Heart left ventricle (tissue), 16 donors: ENCODE results near the gene PTGS1. TPM values are rescaled to one million over a fixed set of nuclear protein-coding genes. Genes with fewer than 3 reads are reported as not detected.
"Not testable (repeated sequence)": the region's sequence is repeated elsewhere in the genome, so short reads cannot be mapped to it uniquely, and the experiment has no call there.

Experiments
- ATAC-seq, 4 donors: fragments of 200-7000 bp; cut with Tn5 transposase; one replicate each; pipeline ENCODE4 v1.9.1; 2020 to 2022; ENCODE audit warnings: moderate library complexity in 4 of 4, mild to moderate bottlenecking in 3 of 4, moderate number of reproducible peaks in 1 of 4
- DNase-seq, 5 donors: peaks; one replicate each; pipeline ENCODE4 v3.0.0-alpha.2; 2020
- H3K27ac ChIP-seq, 12 donors: fragments of 200-600 bp; sonication (generic) in 4 of 12; one replicate each; pipeline versions ENCODE4 v1.5.0 to v1.8.0; 2016 to 2022; ENCODE audit warnings: mild to moderate bottlenecking in 2 of 12
- H3K27me3 ChIP-seq, 9 donors: fragments of 200-600 bp; sonication (generic) in 2 of 9; one replicate each; pipeline versions ENCODE4 v1.5.1 to v1.8.0; 2016 to 2022; ENCODE audit warnings: mild to moderate bottlenecking in 3 of 9
- H3K36me3 ChIP-seq, 9 donors: fragments of 200-600 bp; sonication (generic) in 2 of 9; one replicate each; pipeline versions ENCODE4 v1.5.0 to v1.8.0; 2018 to 2022; ENCODE audit warnings: mild to moderate bottlenecking in 2 of 9
- H3K4me1 ChIP-seq, 12 donors: fragments of 200-600 bp; sonication (generic) in 4 of 12; one replicate each; pipeline versions ENCODE4 v1.5.0 to v1.8.0; 2016 to 2022; ENCODE audit warnings: mild to moderate bottlenecking in 3 of 12
- H3K4me3 ChIP-seq, 12 donors: fragments of 200-600 bp; sonication (generic) in 4 of 12; one replicate each; pipeline versions ENCODE4 v1.5.0 to v1.8.0; 2017 to 2022; ENCODE audit warnings: mild to moderate bottlenecking in 9 of 12, moderate library complexity in 4 of 12
- H3K9me3 ChIP-seq, 12 donors: fragments of 200-600 bp; sonication (generic) in 4 of 12; one replicate each; pipeline versions ENCODE4 v1.5.0 to v1.8.0; 2016 to 2022; ENCODE audit warnings: mild to moderate bottlenecking in 1 of 12
- POLR2A ChIP-seq, 2 donors: fragments of 450-650 bp; IDR thresholded peaks; one replicate each; pipeline ENCODE4 v1.6.1; 2017; ENCODE audit warnings: antibody characterized with exemption in 2 of 2, mild to moderate bottlenecking in 2 of 2, moderate library complexity in 2 of 2
- WGBS, 4 donors: extraction: QIAGEN DNeasy Blood & Tissue Kit in 2 of 4; methylation state at CpG; one replicate each; pipeline versions ENCODE4 v1.1.5 to v1.1.7; 2013 to 2018; 5-methylcytosine and 5-hydroxymethylcytosine counted together
- intact Hi-C, 10 donors: fragments of 100-400 bp; cut with DNase I; formaldehyde crosslinking; loops; one replicate each; pipeline versions ENCODE4 v1.11.1 to v1.14.2; 2022
- polyA plus RNA-seq, 2 donors: library from polyadenylated mRNA; stranded (reverse); fragments of 200-250 nt; gene quantifications; one replicate each; pipeline ENCODE4 v1.2.3, GENCODE V29; 2013
- total RNA-seq, 9 donors: library from RNA; depleted of rRNA in 2 of 9; stranded (reverse); fragments of >200 nt in 2 of 9; fragmentation: NEBNext Ultra II Directional in 3 of 9; extraction: Animal tissue kit (Norgen Biotek cat#: 25700) in 3 of 9; gene quantifications; one replicate each; pipeline versions ENCODE4 v1.1.0 to v1.2.4, GENCODE V29; 2016 to 2023
- TF ChIP-seq, protein P1 (sequence below), 12 donors: fragments of 200-600 bp; sonication (generic) in 4 of 12; IDR thresholded peaks; one replicate each; pipeline versions ENCODE4 v1.5.0 to v1.8.0; 2018 to 2022; ENCODE audit warnings: antibody characterized with exemption in 12 of 12, mild to moderate bottlenecking in 5 of 12
- donor health status: ischemic (EF 13 %, LVEDD 7.1; RV severe dilation, severe dysfunction).
- donor health status: healthy with polysubstance abuse.
- donor health status: DM: no; HTN: yes; CAD: no.
- donor health status: DM: no; HTN: no; CAD: no.
- donor health status: ischemic (EF 25% LVEDD 6.9; RV normal size, moderate dysfunction).
- donor health status: ischemic (EF 25% LVEDD 5.7; RV mildly dilated, moderate dysfunction).
- donor health status: healthy.
- donor health status: DM: yes; HTN: yes; CAD: no.
- donor health status: ischemic (EF 35%, LVEDD 5.7; RV mildly dilated, moderate dysfunction).
- donor health status: nonischemic (EF 11% LVEDD 7.7; RV severe dilation, severe dysfunction).
- donor health status: DM: yes; HTN: yes; CAD: no.
- donor health status: PGD.
- donor health status: ischemic (EF 29% LVEDD 5.4; RV normal size, mild dysfunction).
- donor health status: nonischemic (EF 23%, LVEDD 6.1; RV moderate dilation, normal function).

Gene PTGS1
- total and polyA plus RNA-seq, 11 donors: 0.91 to 24.7 (median 6.3) TPM

GRCh38 chr9:122355336-122355875 lies 15.4 kb upstream of the PTGS1 start:
- intact Hi-C loops: loop anchor here in 4 of 10 donors (5.0 to 10.0 kb wide), 4 partner anchors 61 to 459 kb away; partner anchors contain the start of gene OR1K1 (in 1 of the 4)
- peaks cover 0 to 5% (median 0%) of the 10 kb centered on the region in 12 donors for H3K9me3 ChIP-seq
- TF ChIP-seq POLR2A (IDR thresholded peaks at IDR 0.05): no peak
- TF ChIP-seq, protein P1, sequence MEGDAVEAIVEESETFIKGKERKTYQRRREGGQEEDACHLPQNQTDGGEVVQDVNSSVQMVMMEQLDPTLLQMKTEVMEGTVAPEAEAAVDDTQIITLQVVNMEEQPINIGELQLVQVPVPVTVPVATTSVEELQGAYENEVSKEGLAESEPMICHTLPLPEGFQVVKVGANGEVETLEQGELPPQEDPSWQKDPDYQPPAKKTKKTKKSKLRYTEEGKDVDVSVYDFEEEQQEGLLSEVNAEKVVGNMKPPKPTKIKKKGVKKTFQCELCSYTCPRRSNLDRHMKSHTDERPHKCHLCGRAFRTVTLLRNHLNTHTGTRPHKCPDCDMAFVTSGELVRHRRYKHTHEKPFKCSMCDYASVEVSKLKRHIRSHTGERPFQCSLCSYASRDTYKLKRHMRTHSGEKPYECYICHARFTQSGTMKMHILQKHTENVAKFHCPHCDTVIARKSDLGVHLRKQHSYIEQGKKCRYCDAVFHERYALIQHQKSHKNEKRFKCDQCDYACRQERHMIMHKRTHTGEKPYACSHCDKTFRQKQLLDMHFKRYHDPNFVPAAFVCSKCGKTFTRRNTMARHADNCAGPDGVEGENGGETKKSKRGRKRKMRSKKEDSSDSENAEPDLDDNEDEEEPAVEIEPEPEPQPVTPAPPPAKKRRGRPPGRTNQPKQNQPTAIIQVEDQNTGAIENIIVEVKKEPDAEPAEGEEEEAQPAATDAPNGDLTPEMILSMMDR (IDR thresholded peaks at IDR 0.05): no peak
- WGBS, 4 donors: 90 to 100% (median 92%) methylated on average over 4 of the region's 4 CpGs
- ATAC-seq: peak in 1 of 4 donors; percentile 16
- H3K27ac ChIP-seq: peak overlapping the region in 1 of 12 donors; percentile 76
- no peaks in the 10 kb centered on the region for H3K36me3 ChIP-seq
- peak in 1 of 5 donors; percentile 36 for DNase-seq
- no peaks in the 10 kb centered on the region for H3K27me3 ChIP-seq
- H3K4me3 ChIP-seq: no peak overlapping the region
- peaks cover 0 to 7% (median 0%) of the 10 kb centered on the region in 12 donors for H3K4me1 ChIP-seq

DNA sequence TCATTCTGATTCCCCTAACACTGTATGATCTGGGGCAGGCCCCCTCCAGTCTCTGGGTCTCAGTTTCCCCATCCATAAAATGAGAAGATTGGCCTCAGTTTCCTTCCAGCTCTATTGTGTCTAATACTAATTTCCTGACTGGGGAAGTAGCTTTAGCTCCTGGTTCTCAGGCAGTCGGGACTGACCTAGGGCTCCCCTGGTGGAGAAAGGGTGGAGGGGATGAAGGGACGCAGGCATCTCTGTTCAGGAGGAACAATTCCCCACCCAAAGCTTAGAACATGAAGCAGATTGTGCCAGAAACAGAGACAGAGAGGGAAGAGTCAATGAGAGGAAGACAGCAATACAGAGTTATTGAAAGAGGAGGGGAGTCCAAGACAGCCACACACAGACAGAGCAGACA lies 14.2 kb upstream of the PTGS1 start:
- WGBS, 4 donors: 35 to 44% (median 40%) methylated on average over 2 of the region's 2 CpGs
- ATAC-seq (no peak), DNase-seq (no peak)
- Histone ChIP-seq H3K4me1 (peaks cover 0 to 7% (median 0%) of the 10 kb centered on the region in 12 donors), H3K4me3 (no peak overlapping the region), H3K9me3 (peaks cover 0 to 5% (median 0%) of the 10 kb centered on the region in 12 donors), H3K27me3 (no peaks in the 10 kb centered on the region), H3K36me3 (no peaks in the 10 kb centered on the region), H3K27ac (no peak overlapping the region)
- intact Hi-C loops: loop anchor here in 4 of 10 donors (5.0 to 10.0 kb wide), 4 partner anchors 62 to 458 kb away; partner anchors contain the start of gene OR1K1 (in 1 of the 4)
- TF ChIP-seq, protein P1 (IDR thresholded peaks at IDR 0.05): peak in 4 of 12 donors; percentile 12 to 24 (median 13)
- no peak for TF ChIP-seq POLR2A (IDR thresholded peaks at IDR 0.05)

DNA sequence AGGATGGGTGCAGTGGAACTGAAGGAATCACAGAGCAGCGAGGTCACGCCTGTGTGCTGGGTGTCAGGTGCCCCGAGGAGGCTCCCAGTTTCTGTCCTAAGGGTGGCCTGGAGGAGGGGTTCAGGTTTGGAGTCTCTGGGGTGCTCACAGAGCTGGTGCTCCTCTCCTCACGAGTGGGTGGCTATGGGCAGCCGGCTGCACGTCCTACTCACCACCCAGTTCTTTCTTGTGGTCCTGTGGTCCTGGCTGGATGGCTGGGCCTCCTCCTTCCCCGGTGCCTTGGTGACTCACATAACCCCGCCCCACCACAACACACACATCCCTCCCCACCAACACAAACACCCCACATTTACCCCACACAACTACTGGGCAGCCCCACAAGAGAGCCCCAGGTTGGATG lies 9.9 kb upstream of the PTGS1 start:
- intact Hi-C loops: loop anchor here in 1 of 10 donors (10.0 kb wide), 1 partner anchor 84 kb away; no protein-coding TSS in a partner anchor
- Histone ChIP-seq H3K27me3 (no peaks in the 10 kb centered on the region), H3K4me3 (no peak overlapping the region), H3K4me1 (peaks cover 0 to 4% (median 0%) of the 10 kb centered on the region in 12 donors), H3K27ac (peak overlapping the region in 1 of 12 donors; percentile 0), H3K9me3 (no peaks in the 10 kb centered on the region), H3K36me3 (no peaks in the 10 kb centered on the region)
- DNase-seq: no peak
- TF ChIP-seq, protein P1 (IDR thresholded peaks at IDR 0.05): no peak
- no peak for TF ChIP-seq POLR2A (IDR thresholded peaks at IDR 0.05)
- WGBS, 4 donors: 80 to 90% (median 83%) methylated on average over 8 of the region's 8 CpGs
- no peak for ATAC-seq

DNA sequence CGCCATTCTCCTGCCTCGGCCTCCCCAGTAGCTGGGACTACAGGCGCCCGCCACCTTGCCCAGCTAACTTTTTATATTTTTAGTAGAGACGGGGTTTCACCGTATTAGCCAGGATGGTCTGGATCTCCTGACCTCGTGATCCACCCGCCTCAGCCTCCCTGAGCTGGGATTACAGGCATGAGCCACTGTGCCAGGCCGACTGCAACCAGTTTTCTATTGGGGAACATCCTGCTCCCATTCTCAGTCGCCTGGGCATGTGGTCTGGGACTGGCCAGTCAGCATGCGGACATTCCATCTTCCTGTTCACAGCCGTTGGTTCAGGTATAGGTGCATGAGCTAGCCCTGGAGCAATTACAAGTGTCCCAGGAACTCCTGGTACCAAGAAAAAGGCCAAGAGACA lies 7.7 kb upstream of the PTGS1 start:
- not testable (repeated sequence) for ATAC-seq, H3K36me3 ChIP-seq, H3K4me3 ChIP-seq, DNase-seq, H3K9me3 ChIP-seq, H3K27ac ChIP-seq, H3K27me3 ChIP-seq, H3K4me1 ChIP-seq
- intact Hi-C loops: loop anchor here in 1 of 10 donors (10.0 kb wide), 1 partner anchor 82 kb away; no protein-coding TSS in a partner anchor
- WGBS, 4 donors: 93 to 95% (median 94%) methylated on average over 12 of the region's 12 CpGs
